Brain pericyte (primary cell): Measurements from ENCODE around the gene IFNA6.
"Not testable (repeated sequence)": the region's sequence is repeated elsewhere in the genome, so short reads cannot be mapped to it uniquely, and the experiment has no call there.

ENCODE experiments used
- DNase-seq: peaks from one replicate; pipeline ENCODE4 v3.0.0-alpha.2; 2012; ENCODE audit warnings: low read depth, low spot score

IFNA6 gene

DNA sequence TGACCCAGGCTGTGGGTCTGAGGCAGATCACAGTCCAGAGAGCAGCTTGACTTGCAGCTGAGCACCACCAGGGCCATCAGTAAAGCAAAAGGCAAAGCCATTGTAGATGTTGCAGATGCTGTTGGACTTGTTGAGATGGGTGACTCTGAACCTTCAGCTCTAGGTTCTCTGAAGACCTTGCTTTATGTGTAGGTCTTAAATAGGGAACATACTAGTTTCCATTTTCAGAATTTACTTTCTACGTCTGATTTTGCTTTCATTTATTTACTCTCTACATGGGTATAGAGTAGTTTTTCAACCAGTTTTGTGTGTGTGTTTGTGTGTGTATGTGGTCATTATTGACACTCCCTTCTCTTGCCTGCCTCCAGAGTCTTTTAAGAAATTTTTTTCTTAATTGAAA is at the start of gene IFNA6:
IFNA6 (minus strand) TSS at position 101 of the 400 bp plus-strand sequence; CDS start at position 101, 0 bp downstream.
- DNase-seq: no peak

DNA sequence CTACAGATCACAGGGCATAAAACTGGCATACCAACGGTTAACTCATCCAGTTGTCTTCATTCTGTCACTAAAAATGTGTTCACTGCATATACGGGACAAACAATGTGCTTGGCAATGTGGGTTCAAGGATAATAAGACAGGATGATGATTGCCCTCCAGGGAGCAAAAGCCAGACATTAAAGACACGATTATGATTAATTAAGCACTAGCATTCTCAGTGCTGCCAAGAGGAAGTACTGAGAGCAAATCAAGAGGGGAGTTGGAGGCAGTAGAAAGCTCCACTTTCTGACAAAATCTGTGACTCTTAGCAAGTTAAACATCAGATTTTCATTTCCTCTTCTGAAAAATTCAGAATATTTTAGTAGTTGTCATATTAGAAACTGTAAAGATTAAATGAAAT is 49.3 kb upstream of the IFNA6 start:
- no peak for DNase-seq

DNA sequence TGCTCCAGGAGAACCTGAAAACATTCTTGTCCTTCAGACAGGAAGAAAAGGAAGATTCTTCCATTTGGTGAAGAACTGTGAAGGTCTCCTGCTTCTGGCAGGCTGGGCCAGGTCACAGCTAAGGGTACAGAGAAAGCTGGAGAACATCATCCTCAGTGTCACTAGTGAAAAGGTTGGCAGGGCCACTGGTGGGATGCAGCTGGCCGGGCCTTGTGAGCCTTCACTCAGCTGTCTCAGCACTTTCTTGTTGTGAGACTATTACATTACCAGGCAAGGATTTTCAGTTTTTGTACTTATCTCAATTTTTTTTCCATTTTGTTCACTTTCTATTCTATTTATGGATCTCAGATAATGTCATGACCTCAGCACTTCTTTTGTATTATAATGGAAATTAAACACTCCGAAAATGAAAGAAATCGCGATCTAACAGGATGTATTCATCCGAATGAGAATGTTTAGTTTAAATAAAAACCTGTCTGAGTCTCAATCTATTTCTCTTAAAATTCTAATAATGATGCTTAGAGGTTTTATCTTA is 48.3 kb upstream of the IFNA6 start:
- DNase-seq: no peak

DNA sequence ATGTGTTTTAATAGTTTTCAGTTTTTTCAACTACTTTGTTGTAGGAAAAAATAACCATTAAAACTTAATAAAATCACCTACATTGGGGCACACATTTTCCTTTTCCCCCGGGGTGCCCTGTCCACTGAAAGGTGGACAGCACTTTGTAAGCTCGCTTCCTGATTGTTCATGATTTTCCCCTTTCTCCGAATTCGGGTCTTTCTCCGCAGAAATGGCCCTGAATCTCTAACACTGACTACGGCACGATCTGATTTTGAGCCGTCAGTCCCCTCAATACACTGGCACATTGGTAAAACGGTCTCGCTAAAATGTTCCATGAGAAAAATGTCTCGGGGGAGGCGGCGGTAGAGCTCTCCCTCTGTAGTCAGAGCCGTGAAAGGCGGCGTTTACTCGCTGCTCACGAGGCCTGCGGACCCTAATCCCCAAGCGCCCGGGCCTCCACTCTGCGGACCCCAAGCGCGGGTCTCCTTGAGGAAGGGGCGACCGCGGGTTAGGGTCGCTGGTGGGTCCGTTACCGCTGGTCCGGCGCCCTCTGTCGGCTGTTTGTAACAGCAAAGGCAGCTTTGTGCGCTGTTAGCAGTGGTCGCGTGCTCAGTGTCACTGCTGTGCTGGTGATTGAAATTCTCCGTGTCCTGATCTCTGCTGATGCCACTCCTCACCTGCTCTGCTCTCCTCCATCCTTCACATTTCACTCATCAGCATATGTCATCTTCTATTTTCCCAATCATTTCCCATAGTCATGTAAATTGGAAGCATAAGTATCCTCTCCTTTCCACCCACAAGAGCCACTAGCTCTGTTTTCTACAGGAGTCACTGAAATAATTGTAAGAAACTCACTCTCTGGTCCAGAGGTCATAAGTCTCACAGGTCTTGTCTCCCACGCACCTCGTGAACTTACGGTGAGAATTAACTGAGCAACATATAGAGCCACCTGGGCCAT is 45.4 kb upstream of the IFNA6 start:
- DNase-seq: no peak

DNA sequence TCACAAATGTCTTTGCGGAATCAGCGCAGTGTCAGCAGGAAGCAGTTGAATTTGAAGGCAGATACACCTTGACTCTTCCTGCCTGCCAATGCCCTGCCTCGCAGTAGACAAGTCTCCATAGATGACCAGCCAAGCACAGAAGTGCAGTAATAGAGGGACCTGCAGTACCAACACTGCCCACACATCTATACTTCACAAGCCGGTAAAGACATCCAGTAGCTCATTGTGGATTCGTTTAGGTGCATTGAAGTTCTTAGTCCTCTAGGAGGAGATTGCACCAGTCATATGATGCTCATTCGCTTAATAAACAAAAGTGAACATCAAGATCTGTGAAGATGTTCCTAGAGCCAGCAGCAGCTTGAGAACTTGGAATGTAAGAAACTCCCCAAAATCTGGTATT is 41.6 kb upstream of the IFNA6 start:
- no peak for DNase-seq

DNA sequence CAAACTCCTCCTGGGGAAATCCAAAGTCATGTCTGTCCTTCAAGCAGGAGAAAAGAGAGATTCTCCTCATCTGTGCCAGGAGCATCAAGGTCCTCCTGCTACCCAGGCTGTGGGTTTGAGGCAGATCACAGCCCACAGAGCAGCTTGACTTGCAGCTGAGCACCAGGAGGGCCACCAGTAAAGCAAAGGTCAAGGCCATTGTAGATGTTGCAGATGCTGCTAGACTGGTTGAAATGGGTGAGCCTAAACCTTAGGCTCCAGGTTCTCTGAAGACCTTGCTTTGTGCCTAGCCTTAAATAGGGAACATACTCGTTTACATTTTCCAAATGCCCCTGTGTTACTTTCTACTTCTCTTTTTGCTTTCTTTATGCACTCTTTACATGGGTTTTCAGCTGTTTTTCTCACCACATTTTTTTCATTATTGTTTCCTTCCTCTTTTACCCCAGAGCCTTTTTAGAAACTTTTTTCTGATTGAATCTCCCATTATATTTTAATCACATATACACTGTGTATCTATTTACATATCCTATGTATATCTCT is 34.5 kb upstream of the IFNA6 start, which contains the start of gene IFNA2:
IFNA2 (minus strand) TSS at position 268 of the 540 bp plus-strand sequence; CDS start at position 199, 69 bp downstream.
- DNase-seq: no peak

DNA sequence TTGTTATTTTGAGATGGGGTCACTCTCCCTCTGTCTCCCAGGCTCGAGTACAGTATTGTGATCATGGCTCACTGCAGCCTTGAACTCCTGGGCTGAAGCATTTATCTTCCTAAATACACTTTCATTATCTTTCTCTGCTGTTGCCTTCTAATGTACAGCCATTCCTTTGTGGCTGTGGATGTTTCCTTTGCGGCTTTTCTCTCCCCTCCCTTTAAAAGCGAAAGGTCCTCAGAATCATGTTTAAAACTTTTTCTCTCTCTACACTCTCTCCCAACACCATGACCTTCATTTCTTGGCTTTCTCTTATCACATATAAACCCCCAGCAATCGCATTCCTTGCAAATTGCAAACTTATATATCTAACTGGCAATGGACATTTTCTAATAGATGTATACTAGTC is 32.9 kb upstream of the IFNA6 start:
- no peak for DNase-seq

DNA sequence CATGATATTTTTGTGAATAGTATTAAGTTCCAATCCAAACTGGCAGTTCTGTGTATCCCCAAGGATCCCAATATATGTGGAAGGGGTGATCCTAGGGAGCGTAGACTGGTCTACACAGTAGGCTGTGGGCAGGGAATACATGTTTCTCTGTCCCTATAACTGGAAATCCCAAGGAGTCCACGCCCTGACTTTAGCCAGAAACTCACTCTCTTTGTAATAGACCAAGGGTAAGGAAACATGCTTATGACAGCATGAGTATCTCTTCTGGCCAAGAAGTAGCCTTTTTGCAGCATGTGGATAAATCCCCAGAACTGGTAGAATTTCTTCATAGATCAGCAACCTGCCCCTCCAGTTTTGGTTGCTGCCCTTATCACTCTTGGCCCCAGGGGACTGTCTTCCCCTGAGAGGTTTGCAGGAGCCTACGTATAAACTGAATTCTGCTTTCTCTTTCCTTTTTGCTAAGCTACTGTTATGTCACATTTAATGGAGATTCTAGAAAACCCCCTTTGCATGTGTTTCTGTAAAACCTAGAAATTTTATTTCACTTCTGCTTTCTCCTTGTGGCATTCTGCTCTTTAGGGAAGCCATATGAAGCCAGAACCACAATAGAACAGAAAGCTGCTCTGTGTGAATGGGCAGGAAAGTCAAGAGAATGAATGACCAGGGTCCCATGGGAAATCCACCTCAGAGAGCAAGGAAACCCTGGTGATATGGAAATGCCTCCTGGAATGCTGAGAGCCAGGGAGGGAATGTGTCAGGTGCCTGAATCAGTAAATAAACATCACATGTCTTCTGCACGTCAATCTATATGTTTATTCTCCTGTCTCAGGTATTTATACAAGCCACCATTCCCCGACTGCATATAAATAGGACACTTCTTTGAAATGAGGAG is 31.0 kb upstream of the IFNA6 start:
- DNase-seq: no peak

DNA sequence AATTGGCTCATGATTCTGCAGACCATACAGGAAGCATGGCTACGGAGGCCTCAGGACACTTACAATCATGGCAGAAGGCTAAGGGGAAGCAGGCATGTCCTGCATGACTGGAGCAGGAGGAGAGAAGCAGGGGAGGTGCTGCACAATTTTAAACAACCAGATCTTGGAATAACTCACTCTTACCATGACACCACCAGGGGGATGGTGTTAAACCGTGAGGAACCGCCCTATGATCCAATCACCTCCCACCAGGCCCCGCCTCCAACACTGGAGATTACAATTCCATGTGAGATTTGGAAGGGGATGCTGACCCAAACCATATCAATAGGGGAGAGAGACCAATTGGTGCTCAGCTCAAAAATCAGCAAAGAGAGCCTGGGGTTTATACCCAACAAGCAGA is 20.8 kb upstream of the IFNA6 start:
- not testable (repeated sequence) for DNase-seq

DNA sequence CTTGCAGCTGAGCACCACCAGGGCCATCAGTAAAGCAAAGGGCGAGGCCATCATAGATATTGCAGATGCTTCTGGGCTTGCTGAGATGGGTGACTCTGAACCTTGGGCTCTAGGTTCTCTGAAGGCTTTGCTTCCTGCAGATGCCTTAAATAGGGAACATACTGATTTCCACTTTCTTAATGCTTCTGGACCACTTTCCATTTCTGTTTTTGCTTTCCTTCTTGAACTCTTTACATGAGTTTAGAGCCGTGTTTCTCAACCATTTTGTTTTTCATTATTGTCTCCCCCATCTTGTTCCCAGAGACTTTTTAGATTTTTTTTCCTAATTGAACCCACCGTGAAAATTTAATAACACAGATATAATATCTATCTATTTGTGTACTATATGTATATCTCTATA is 17.3 kb upstream of the IFNA6 start, which contains the start of gene IFNA13:
IFNA13 (minus strand) TSS at position 101 of the 400 bp plus-strand sequence; CDS start at position 54, 47 bp downstream.
- DNase-seq: no peak

DNA sequence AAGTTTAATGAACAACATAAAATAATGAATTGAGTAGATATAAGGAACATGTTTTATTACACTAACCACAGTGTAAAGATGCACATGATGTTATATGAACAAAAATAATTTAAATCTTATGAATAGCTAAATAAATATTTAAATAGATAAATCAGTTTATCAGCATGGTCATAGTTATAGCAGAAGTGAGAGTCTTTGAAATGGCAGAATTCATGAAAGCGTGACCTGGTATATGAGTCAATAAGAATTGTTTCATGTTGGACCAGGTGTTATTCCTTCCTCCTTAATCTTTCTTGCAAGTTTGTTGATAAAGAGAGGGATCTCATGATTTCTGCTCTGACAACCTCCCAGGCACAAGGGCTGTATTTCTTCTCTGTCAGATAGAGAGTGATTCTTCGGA is 16.5 kb upstream of the IFNA6 start:
- DNase-seq: not testable (repeated sequence)

DNA sequence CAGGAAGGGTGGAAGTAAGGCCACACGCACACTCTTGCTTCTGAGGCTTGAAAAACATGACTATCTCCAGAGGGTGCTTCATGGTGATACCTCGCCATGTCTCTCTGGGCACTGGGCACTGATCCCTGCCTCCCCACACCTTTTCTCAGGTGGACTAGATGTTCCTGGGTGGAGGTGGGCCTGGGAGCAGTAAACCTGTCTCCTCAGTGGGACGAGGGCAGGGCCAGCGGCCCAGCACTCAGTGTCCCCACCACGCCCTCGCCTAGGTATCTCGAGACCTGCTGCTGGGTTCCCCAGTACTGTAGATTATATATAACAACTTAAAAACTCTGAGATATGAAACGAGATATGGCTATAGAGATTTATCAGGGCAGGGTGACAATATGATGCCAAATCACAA is 11.6 kb upstream of the IFNA6 start:
- DNase-seq: no peak

DNA sequence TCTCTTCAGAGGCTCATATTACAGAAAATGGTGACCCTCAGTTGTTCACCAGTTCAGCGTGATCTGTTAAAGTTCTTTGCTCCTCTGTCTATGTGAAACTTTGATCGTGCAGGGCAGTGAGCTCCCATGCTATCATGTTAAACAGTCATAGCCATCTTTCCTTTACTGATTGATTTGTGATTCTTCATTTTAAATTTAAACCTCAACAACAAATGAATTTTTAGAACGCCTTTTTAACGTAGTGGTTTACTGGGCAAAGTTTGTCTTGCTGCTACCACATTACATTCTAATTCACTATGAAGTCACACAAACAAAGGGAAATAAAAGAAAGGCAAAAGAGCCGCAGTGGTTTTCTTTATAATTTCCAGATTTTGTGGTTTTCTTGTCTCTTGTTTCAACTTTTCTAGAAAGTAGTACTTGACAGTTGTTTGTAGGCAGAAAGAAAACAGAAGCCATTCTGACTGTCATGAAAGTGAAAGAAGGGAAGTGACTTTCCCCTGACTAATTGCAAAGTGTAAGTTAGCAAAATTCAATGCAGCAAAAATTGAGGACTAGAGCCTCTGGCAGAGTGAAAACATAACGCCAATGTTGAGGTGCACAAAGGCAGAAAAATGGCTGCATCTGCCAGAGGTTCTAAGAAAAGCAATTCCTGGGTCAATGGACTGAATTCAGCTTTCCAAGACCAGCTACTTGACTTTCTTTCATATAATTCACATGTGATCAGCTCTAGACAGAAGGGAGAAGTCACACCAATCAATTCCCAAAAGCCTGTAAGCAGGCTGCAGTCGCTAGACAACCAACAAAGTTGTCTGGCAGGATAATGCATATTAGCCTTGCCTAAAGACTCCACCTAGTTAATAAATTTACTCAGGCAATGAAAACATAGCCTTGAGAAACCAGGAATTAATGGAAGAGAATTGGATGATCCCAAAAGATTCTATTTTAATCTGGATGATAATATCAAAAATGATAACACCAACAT is 7.1 kb upstream of the IFNA6 start:
- no peak for DNase-seq

DNA sequence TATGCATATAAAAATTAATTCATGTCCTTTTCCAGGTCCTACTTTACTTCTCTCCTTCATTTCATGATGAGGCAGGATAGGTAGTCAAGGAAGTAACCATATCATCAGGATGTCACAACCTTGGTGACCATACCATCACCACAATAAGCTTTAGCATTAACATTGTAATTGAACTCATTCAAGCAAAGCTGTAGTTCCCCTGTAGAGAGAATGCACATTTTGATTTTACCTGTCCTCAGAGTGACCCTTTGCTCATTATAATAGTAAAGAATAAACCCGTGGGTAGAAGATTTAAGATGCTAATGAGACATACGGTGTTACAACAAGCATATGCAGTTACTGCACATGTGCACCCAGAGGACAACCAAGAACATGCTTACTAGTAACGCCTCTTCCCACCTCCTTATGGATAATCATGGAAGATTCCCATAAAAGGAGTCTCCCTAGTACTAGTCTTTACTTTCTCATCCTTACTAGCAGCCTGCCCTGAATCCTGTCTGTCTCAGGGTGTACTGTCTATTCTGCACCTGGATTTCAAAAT is 2.2 kb downstream of the IFNA6 start:
- DNase-seq: no peak

DNA sequence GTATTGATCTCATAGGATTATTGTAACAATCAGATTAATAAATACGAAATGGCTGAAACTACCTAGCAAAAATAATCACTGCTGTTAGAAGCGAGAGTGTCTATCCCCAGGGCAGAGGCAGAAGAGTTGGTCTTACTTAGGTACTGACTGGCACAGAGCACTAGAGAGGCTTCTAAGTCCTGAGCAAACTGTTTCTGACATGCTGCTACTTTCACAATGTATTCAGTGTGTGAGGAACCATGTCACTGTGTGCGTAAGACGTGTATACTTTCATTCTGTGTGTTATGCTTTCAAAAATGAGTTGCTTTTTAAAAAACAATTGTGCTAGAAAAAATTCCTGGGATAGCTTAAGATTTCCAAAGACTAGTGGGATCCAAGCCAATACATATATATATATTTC is 10.0 kb downstream of the IFNA6 start:
- DNase-seq: no peak

DNA sequence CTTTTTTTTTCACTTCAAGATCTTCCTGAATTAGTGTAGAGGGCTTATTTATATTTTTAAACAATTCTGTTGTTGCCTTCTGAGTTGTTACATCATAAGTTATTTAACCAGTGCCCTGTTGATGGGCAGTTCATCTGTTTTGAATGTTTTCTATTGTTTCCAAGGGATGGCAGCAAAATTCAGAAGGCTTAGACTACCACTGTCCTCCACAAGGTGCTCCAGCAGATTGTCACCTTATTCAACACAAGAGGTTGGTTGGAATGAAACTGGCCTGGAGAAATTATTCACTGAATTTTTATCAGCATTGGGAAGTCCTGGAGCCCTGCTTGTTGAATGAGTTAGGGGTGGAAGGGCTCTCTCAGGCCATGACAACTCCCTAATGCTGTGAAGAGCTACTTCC is 14.2 kb downstream of the IFNA6 start:
- DNase-seq: no peak

DNA sequence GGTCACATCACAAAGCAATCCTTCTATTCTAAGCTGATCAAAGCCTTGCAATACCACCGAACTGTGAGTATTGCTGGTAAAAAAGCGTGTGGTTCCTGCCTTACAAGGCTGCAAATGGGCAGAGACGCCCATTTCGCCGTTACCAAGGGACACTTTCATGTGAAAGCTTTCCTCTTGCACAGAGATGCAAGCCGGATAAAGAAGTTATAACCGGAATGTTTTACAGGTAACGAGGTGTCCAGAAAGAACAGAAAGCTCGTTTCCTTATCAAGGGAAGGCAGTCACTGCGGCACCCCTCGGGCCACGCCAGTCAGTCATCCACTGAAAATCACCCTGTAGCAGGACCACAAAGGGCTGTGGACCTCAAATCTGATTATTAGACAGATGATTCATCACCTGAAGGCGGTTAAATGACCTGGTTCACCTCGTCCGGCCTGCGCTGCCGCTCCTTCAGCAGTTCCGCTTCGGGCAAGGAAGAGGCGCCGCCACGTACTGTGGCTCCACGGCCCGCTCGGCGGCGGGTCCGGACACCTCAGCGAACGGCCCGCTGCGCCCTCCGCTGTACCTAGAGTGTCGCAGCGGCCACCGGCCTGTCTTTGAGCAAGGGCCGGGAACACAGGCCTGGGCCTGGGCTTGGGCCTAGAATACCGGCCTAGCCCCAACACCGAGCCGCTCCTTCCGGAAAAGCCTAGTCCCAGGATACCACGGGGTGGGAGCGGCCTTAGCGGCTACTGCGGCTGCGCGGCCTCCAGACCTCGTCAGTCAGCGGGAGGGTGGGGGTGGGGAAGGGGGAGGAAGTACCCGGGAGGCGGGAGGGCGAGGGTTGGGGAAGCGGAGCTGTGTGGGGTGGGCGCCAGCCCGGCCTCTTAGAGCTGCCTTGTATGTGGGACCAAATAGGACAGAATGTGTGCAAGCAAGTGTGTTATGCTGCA is 15.7 kb downstream of the IFNA6 start, which contains the start of gene KLHL9:
KLHL9 (minus strand) TSS at position 704 of the 932 bp plus-strand sequence; CDS start at position 159, 545 bp downstream.
- DNase-seq: peak; percentile 70

DNA sequence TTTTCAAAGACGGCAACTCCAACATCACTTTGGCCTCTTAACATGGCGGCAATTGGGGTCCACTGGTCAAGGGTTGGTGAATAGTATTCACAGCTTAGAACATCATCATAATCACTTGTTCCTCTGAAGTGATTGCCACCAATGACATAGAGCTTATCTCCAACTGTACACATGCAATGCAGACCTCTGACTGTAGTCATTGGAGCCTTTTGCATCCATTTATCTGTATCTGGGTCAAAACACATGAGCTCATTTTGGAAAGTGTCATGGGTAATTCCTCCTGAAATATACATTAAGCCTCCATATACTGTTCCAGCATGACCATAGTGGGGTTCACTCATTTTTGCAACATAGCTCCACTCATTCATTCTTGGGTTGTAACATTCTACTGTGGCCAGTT is 17.5 kb downstream of the IFNA6 start:
- no peak for DNase-seq
